ACC112 (cell line): ENCODE data around the gene LCLAT1.

ENCODE experiments used
- H2AFZ ChIP-seq: fragments of 200-600 bp; sonication (generic); one replicate; pipeline ENCODE4 v1.6.0; 2017; ENCODE audit warnings: antibody characterized with exemption, low read length; ENCODE audit not compliant: unreplicated experiment
- H3K27ac ChIP-seq: fragments of 200-600 bp; sonication (generic); 2 replicates; pipeline ENCODE4 v1.5.1; 2014; ENCODE audit warnings: low read depth, mild to moderate bottlenecking, antibody characterized with exemption, low read length, moderate library complexity
- H3K27me3 ChIP-seq: fragments of 200-600 bp; sonication (generic); 2 replicates; pipeline ENCODE4 v1.6.1; 2014; ENCODE audit warnings: mild to moderate bottlenecking, antibody characterized with exemption, low read length, moderate library complexity, mixed read lengths; ENCODE audit not compliant: insufficient read depth
- H3K36me3 ChIP-seq: fragments of 200-600 bp; sonication (generic); 2 replicates; pipeline ENCODE4 v1.6.1; 2016; ENCODE audit warnings: mild to moderate bottlenecking, antibody characterized with exemption, low read length, moderate library complexity, mixed read lengths; ENCODE audit not compliant: insufficient read depth
- H3K4me1 ChIP-seq: fragments of 200-600 bp; sonication (generic); one replicate; pipeline ENCODE4 v1.6.1; 2016; ENCODE audit warnings: low read length, mixed read lengths; ENCODE audit not compliant: insufficient read depth, unreplicated experiment, control insufficient read depth
- H3K4me3 ChIP-seq: fragments of 200-600 bp; sonication (generic); 2 replicates; pipeline ENCODE4 v1.5.1; 2014; ENCODE audit warnings: mild to moderate bottlenecking, low read depth, low read length
- H3K79me2 ChIP-seq: fragments of 200-600 bp; sonication (generic); one replicate; pipeline ENCODE4 v1.6.0; 2016; ENCODE audit warnings: low read length; ENCODE audit not compliant: control insufficient read depth, unreplicated experiment, insufficient read depth

Gene LCLAT1

DNA sequence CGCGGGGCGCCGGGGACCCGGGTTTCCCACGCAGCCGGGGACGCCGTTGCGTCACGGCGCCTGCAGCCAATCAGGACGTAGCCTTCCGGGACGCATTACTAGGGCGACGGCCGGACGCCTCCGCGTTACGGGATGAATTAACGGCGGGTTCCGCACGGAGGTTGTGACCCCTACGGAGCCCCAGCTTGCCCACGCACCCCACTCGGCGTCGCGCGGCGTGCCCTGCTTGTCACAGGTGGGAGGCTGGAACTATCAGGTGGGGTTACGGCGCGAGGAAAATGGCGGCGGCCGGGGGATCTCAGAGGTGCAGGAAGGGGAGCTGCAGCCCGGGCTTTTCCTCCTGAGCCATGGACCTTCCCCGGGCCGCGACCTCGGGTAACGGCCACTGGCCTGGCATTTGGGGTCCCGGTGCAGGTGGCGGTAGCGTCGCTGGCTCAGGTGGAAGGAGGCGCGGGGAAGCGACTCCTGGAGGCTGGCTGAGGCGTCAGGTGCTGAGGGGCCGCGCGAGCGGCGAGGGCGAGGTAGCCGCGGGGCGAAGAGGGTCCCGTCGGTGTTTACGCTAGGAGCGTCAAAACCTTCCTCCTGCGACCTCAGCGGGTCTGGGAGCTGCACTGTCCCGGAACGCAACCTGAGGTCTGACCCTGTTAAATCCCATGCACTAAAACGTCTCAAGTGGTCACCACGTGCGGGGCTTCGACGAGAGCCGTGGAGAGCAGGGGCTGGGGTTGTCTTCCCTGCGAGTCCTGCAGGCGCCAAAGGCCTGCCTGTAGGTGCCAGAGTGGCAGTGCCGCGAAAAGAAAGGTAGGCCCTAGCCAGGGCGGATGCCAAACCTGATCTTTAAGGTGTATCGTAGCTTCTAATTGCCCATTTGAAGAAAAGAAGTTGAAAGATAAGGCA lies at the start of gene LCLAT1:
TSS of gene LCLAT1 (plus strand) at position 98 of the 897 bp plus-strand sequence. CDS start 78,345 bp downstream, outside the sequence.
- Histone ChIP-seq H3K4me1 (peaks cover 11% of the 10 kb centered on the region), H3K36me3 (no peaks in the 10 kb centered on the region), H3K79me2 (peaks cover 34% of the 10 kb centered on the region), H2AFZ (peak within 1 kb of the TSS; percentile 99), H3K27ac (peak within 1 kb of the TSS; percentile 71), H3K27me3 (no peaks in the 10 kb centered on the region), H3K4me3 (peak within 1 kb of the TSS; percentile 90)

DNA sequence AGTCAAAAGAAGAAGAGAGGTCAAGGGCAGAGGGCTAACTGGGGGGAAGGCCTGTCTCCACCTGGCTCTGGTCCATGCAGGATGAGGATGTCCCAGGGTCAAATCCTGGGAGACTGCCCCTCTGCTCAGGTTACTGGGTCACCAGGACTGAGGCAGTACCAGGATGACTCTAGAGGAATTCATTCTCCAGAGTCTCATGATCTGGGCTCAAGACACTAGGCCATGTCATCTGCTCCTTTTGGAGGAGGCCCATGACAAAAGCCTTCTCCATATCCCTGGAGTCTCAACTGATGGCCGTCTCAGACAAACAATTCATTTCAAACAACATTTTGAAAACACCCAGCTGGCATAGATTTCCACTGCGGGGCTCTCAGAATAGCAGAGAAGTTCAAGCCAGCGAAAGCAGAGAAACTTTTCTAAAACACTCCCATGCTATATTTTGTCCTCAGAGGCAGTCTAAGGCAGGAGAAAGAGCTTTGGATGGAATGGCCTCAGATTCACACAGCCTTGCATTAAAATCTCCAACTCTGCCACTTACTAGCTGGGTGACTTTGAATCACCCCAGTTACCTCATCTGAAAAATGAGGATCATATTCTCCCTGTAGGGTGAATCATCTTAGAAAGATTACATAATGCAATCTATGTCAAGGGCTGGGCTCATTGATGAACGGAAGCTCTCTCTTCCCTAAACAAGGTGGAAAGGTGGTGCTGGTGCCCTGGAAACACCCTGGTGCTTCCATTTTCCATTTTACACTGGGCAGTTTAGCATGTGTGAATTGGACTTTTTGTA lies 48.8 kb upstream of the LCLAT1 start:
- H3K4me3 ChIP-seq = no peak overlapping the region
- no peaks in the 10 kb centered on the region for H3K36me3 ChIP-seq
- no peak overlapping the region for H2AFZ ChIP-seq
- peaks cover 3% of the 10 kb centered on the region for H3K4me1 ChIP-seq
- no peak overlapping the region for H3K27ac ChIP-seq
- H3K79me2 ChIP-seq = no peaks in the 10 kb centered on the region
- H3K27me3 ChIP-seq = peaks cover 45% of the 10 kb centered on the region; the same call in 1 of the 2 replicates

DNA sequence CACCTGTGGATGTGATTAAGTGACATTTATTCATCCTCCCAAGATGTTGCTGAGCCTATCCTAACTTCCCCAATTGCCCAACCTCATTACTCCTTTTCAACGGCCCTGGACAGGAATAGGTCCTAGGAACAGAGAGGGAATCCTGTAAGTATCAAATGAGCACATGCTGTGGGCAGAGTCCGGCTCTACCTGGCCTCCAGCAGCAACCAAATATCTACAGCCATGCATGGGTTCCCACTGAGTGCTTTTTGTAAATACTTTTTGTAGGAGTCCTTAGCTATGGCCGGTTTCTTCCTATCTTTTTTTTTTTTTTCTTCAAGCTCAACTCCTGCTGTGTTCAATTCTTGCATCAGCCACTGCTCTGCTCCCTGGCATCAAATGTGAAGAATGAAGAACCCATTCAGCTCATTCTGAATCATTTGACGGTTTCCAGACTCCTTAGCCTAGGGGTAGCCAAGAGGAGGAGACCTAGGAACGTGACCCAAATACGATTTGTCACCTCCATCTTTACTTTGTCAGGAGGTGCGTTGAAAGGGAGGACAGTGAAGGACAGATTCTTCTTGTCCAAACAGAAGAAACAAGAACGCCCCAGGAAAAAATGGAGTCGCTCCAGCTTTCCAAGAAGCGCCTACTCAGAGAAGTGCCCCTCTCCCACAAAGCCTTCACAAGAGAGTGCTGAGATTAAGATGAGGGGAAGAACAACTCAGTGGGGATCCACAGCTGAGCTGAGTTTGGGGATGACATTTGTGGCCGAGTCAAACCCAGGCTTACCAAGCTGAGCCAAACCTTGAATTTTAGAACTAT lies 46.7 kb upstream of the LCLAT1 start:
- H3K36me3 ChIP-seq = no peaks in the 10 kb centered on the region
- peaks cover 3% of the 10 kb centered on the region for H3K4me1 ChIP-seq
- no peaks in the 10 kb centered on the region for H3K79me2 ChIP-seq
- H2AFZ ChIP-seq = no peak overlapping the region
- no peak overlapping the region for H3K4me3 ChIP-seq
- H3K27me3 ChIP-seq = peaks cover 50% of the 10 kb centered on the region
- H3K27ac ChIP-seq = no peak overlapping the region

DNA sequence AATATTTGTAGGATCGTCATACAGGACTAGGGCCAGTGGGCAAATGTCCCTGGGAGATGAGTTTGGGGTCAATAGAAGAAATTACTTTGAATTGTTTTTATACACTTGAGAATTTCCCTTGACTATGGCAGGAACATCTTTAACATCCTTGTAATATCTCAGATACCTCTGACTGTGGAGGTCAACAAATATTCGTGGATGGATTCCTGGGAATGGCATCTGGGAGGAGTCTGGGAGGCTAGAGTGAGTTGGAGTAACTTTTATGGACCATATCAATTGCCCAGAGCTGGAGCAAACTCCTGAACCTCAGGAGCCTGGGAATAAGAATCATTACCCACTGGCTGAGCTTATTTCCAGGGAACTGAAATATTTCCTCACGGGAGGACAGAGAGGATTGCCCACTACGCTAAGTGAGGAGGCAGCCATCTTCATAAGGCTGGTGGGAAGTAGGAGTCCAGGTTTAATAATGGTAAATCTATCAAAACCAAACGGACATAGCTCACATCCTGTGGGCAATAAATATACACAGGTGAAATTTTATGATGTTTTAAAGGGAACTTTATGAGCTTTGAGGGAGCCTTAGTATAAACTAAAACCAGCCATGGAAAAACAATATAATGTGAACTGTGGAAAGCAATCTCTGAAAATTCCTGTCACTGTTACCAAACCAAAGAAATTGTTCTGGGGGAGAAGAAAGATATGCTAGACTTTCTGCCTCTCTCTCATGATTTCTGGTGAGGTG lies 44.4 kb upstream of the LCLAT1 start:
- no peaks in the 10 kb centered on the region for H3K36me3 ChIP-seq
- H3K27me3 ChIP-seq = peaks cover 51% of the 10 kb centered on the region
- peaks cover 3% of the 10 kb centered on the region for H3K4me1 ChIP-seq
- no peaks in the 10 kb centered on the region for H3K79me2 ChIP-seq
- H3K27ac ChIP-seq = no peak overlapping the region
- no peak overlapping the region for H3K4me3 ChIP-seq
- H2AFZ ChIP-seq = no peak overlapping the region

DNA sequence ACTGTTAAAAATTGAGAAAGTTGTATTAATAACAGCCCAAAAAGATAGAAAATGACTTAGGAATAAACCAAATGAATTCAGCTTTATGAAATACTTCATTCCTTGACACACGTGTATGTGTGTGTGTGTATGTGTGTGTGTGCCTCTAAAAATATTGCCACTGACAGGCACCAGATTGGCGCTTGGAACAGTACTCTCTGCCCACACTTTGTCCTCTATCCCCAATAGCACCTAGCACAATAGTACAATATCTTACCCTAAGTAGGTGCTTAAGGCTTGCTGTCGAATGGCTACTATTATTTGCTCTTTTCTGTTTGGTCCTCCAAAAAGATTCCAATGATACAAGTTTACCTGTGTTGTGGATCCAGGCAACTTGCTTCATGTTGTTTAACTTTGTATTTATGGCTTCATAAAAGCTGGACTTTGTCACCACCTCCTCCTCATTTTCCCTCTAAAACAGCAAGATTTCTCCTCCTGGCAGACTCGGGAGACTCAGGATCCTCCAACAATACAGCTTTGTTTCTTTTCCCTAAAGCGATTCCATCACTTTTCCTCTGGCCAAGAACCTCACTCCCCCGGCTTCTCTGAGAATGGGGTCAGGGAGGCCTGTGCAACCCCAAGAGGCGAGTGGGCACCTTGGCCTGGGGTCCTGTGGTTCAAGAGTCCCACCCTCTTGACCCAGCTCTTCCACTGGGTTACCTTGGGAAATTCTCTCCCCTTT lies 43.3 kb upstream of the LCLAT1 start:
- Histone ChIP-seq H2AFZ (no peak overlapping the region), H3K4me1 (no peaks in the 10 kb centered on the region), H3K36me3 (no peaks in the 10 kb centered on the region), H3K4me3 (no peak overlapping the region), H3K27ac (no peak overlapping the region), H3K27me3 (peaks cover 51% of the 10 kb centered on the region), H3K79me2 (no peaks in the 10 kb centered on the region)

GRCh38 chr2:30404319-30405259 lies 42.5 kb upstream of the LCLAT1 start:
- Histone ChIP-seq H3K79me2 (no peaks in the 10 kb centered on the region), H3K36me3 (no peaks in the 10 kb centered on the region), H2AFZ (no peak overlapping the region), H3K27ac (no peak overlapping the region), H3K27me3 (peaks cover 49% of the 10 kb centered on the region), H3K4me1 (no peaks in the 10 kb centered on the region), H3K4me3 (no peak overlapping the region)

DNA sequence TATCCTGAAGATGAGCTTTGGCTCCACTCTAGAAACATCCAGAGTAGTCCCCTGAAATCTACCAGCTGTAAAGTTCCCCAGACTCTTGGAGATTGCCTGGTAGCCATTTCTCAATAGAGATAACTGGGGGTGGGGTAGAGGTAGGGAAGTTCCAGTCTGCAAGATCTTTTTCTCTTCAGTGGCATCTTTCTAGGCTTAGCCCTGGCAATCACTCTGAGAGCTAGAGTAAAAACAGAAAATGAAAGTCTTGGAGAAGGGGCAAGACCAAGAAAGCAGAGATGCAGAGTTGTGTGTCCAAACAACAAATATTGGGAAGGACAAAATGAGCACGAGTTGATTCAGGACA lies 41.8 kb upstream of the LCLAT1 start:
- no peak overlapping the region for H3K27ac ChIP-seq
- peaks cover 45% of the 10 kb centered on the region for H3K27me3 ChIP-seq
- H3K4me3 ChIP-seq = no peak overlapping the region
- no peak overlapping the region for H2AFZ ChIP-seq
- H3K36me3 ChIP-seq = no peaks in the 10 kb centered on the region
- peaks cover 2% of the 10 kb centered on the region for H3K4me1 ChIP-seq
- no peaks in the 10 kb centered on the region for H3K79me2 ChIP-seq

DNA sequence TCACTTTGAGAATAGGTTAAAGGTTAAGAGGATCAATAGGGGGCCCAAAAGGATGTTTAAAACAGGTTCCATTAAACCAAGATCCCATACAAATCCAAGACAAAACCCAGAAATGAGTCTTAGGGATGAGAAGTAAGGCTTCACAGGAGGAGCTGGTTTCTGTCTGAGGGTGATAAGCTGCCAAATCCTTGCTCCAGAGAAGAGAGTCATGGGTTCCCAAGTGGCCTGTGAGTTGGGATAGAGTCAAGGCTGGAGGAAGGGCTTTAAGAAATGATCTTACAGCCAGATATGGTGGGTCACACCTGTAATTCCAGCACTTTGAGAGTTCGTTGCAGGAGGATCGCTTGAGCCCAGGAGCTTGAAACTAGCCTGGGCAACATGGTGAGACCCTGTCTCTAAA lies 40.2 kb upstream of the LCLAT1 start:
- Histone ChIP-seq H3K27me3 (peaks cover 30% of the 10 kb centered on the region), H3K27ac (no peak overlapping the region), H3K79me2 (no peaks in the 10 kb centered on the region), H3K4me3 (no peak overlapping the region), H3K36me3 (no peaks in the 10 kb centered on the region), H3K4me1 (peaks cover 6% of the 10 kb centered on the region), H2AFZ (no peak overlapping the region)

- Histone ChIP-seq H2AFZ (no peak overlapping the region), H3K4me1 (peaks cover 6% of the 10 kb centered on the region), H3K4me3 (no peak overlapping the region), H3K79me2 (no peaks in the 10 kb centered on the region), H3K27ac (no peak overlapping the region), H3K36me3 (no peaks in the 10 kb centered on the region), H3K27me3 (peaks cover 16% of the 10 kb centered on the region)
These were observed 38.1 kb upstream of the LCLAT1 start for GRCh38 chr2:30408961-30409387.
